IPS-20b (cell line): Measurements from ENCODE around the gene ILRUN.

Experiments
- H3K27ac ChIP-seq: one replicate; pipeline ENCODE4 v1.5.1; 2013; ENCODE audit warnings: low read length
- H3K27me3 ChIP-seq: 2 replicates; pipeline ENCODE4 v1.6.1; 2013; ENCODE audit warnings: mild to moderate bottlenecking, low read length, inconsistent platforms; ENCODE audit not compliant: insufficient read depth
- H3K36me3 ChIP-seq: 2 replicates; pipeline ENCODE4 v1.6.1; 2013; ENCODE audit warnings: low read depth, mild to moderate bottlenecking, inconsistent platforms, low read length, moderate library complexity; ENCODE audit not compliant: insufficient read depth
- H3K4me1 ChIP-seq: 2 replicates; pipeline ENCODE4 v1.6.1; 2013; ENCODE audit warnings: mild to moderate bottlenecking, control low read depth, inconsistent platforms, low read length, moderate library complexity; ENCODE audit not compliant: insufficient read depth
- H3K4me3 ChIP-seq: 2 replicates; pipeline ENCODE4 v1.5.1; 2013; ENCODE audit warnings: mild to moderate bottlenecking, low read length, inconsistent platforms
- H3K9ac ChIP-seq: 2 replicates; pipeline ENCODE4 v1.6.1; 2013; ENCODE audit warnings: low read depth, mild to moderate bottlenecking, inconsistent platforms, low read length, moderate library complexity
- H3K9me3 ChIP-seq: 2 replicates; pipeline ENCODE4 v1.6.1; 2013; ENCODE audit warnings: mild to moderate bottlenecking, low read depth, low read length, inconsistent platforms; ENCODE audit not compliant: insufficient read depth

Gene ILRUN

DNA sequence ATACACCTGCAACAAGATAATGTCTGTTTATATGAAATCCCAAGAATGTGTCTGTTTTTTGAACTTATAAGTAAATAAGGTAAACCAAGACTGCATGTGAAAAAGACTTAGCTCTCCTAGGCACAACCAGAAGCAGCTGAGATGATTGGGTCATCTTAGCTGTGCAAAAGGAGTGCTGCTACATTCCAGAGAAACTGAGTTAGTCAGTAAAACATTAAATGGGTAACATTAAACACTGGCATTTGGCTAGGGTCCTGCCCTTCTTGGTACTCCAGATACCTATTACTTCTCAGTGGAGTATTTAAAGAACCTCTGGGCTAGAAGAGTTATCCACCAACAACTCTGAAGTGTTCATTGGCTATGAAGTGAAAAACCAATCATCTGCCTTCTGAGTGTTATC is 47.8 kb downstream of the ILRUN start:
- Histone ChIP-seq H3K9me3 (no peaks in the 10 kb centered on the region), H3K27me3 (no peaks in the 10 kb centered on the region), H3K4me1 (no peaks in the 10 kb centered on the region), H3K36me3 (peaks cover 48% of the 10 kb centered on the region), H3K9ac (no peak overlapping the region), H3K4me3 (no peak overlapping the region), H3K27ac (no peak overlapping the region)
